OCI-LY1 (cell line): ENCODE data around the gene CHN1.

ENCODE experiments used
- H2AFZ ChIP-seq: fragments of 200-600 bp; sonication (generic), shearing (Covaris generic); 2 replicates; pipeline ENCODE4 v1.6.0; 2014; ENCODE audit warnings: antibody characterized with exemption, mild to moderate bottlenecking, low read length
- H3F3A ChIP-seq: fragments of 200-600 bp; sonication (generic), shearing (Covaris generic); 2 replicates; pipeline ENCODE4 v1.6.0; 2014; ENCODE audit warnings: mild to moderate bottlenecking, antibody characterized with exemption, low read length, moderate library complexity; ENCODE audit not compliant: insufficient read depth
- H3K27ac ChIP-seq: fragments of 200-600 bp; sonication (generic); 2 replicates; pipeline ENCODE4 v1.5.1; 2014; ENCODE audit warnings: low read length, mixed run types, mild to moderate bottlenecking, low read depth; ENCODE audit not compliant: poor library complexity, severe bottlenecking
- H3K27me3 ChIP-seq: fragments of 200-600 bp; sonication (generic); 2 replicates; pipeline ENCODE4 v1.6.0; 2014; ENCODE audit warnings: antibody characterized with exemption, mild to moderate bottlenecking, low read length, moderate library complexity; ENCODE audit not compliant: insufficient read depth
- H3K36me3 ChIP-seq: fragments of 200-600 bp; sonication (generic); 2 replicates; pipeline ENCODE4 v1.6.1; 2014; ENCODE audit warnings: mild to moderate bottlenecking, antibody characterized with exemption, low read length, moderate library complexity, mixed read lengths; ENCODE audit not compliant: insufficient read depth
- H3K4me1 ChIP-seq: fragments of 200-600 bp; sonication (generic); 2 replicates; pipeline ENCODE4 v1.5.1; 2014; ENCODE audit warnings: mild to moderate bottlenecking, low read length, moderate library complexity; ENCODE audit not compliant: insufficient read depth, severe bottlenecking
- H3K4me2 ChIP-seq: fragments of 200-600 bp; sonication (generic), shearing (Covaris generic); 2 replicates; pipeline ENCODE4 v1.6.1; 2014; ENCODE audit warnings: low read length
- H3K4me3 ChIP-seq: fragments of 200-600 bp; sonication (generic); 2 replicates; pipeline ENCODE4 v1.5.1; 2014; ENCODE audit warnings: low read length, low read depth, mild to moderate bottlenecking, mixed read lengths; ENCODE audit not compliant: poor library complexity, severe bottlenecking
- H3K79me2 ChIP-seq: fragments of 200-600 bp; shearing (Covaris generic); 2 replicates; pipeline ENCODE4 v1.6.1; 2016; ENCODE audit warnings: mixed run types, low read length, mixed read lengths; ENCODE audit not compliant: insufficient read depth
- H3K9ac ChIP-seq: fragments of 200-600 bp; sonication (generic), shearing (Covaris generic); 2 replicates; pipeline ENCODE4 v1.6.1; 2014; ENCODE audit warnings: mild to moderate bottlenecking, low read length, mixed read lengths
- H3K9me2 ChIP-seq: fragments of 200-600 bp; sonication (generic), shearing (Covaris generic); 2 replicates; pipeline ENCODE4 v1.6.1; 2014; ENCODE audit warnings: low read depth, mild to moderate bottlenecking, low read length, mixed read lengths
- H3K9me3 ChIP-seq: fragments of 200-600 bp; shearing (Covaris generic); 2 replicates; pipeline ENCODE4 v1.6.1; 2014; ENCODE audit warnings: low read length, mixed read lengths
- H4K20me1 ChIP-seq: fragments of 200-600 bp; sonication (generic), shearing (Covaris generic); 2 replicates; pipeline ENCODE4 v1.6.0; 2016; ENCODE audit warnings: mild to moderate bottlenecking, low read length; ENCODE audit not compliant: insufficient read depth
- EZH2 ChIP-seq: fragments of 200-600 bp; sonication (generic), shearing (Covaris generic); IDR thresholded peaks from 2 replicates; pipeline ENCODE4 v1.8.0; 2017; ENCODE audit warnings: borderline replicate concordance, mixed run types, mild to moderate bottlenecking, antibody characterized with exemption, low read length, moderate library complexity, mixed read lengths
- TF ChIP-seq, protein P1 (sequence below): fragments of 200-600 bp; sonication (generic), shearing (Covaris generic); IDR thresholded peaks from 2 replicates; pipeline ENCODE4 v1.5.1; 2017; ENCODE audit warnings: mild to moderate bottlenecking, antibody characterized with exemption, low read length, moderate library complexity, mixed read lengths

CHN1 gene, protein sequence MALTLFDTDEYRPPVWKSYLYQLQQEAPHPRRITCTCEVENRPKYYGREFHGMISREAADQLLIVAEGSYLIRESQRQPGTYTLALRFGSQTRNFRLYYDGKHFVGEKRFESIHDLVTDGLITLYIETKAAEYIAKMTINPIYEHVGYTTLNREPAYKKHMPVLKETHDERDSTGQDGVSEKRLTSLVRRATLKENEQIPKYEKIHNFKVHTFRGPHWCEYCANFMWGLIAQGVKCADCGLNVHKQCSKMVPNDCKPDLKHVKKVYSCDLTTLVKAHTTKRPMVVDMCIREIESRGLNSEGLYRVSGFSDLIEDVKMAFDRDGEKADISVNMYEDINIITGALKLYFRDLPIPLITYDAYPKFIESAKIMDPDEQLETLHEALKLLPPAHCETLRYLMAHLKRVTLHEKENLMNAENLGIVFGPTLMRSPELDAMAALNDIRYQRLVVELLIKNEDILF

GRCh38 chr2:175004980-175005732 is at the start of gene CHN1:
TSS of gene CHN1 (minus strand) at chr2:175005381. CDS start at chr2:175004912, 469 bp downstream.
- H3K27ac ChIP-seq = no peak within 1 kb of the TSS
- H3K9me2 ChIP-seq = no peaks in the 10 kb centered on the region
- H3K4me1 ChIP-seq = peaks cover 3% of the 10 kb centered on the region

GRCh38 chr2:175054340-175054739 is 49.2 kb upstream of the CHN1 start:
- Histone ChIP-seq H3K27ac (no peak overlapping the region), H4K20me1 (no peaks in the 10 kb centered on the region), H3K9me3 (no peaks in the 10 kb centered on the region), H3K27me3 (no peaks in the 10 kb centered on the region), H3K4me2 (no peak overlapping the region), H3K9me2 (no peaks in the 10 kb centered on the region), H3K4me3 (no peak overlapping the region), H3K79me2 (no peaks in the 10 kb centered on the region), H3K36me3 (0 out of 2 replicates have a peak, but pooled peaks cover 4% of the 10 kb centered on the region), H3F3A (no peaks in the 10 kb centered on the region), H3K9ac (no peak overlapping the region), H2AFZ (no peak overlapping the region), H3K4me1 (no peaks in the 10 kb centered on the region)
- TF ChIP-seq, protein P1, sequence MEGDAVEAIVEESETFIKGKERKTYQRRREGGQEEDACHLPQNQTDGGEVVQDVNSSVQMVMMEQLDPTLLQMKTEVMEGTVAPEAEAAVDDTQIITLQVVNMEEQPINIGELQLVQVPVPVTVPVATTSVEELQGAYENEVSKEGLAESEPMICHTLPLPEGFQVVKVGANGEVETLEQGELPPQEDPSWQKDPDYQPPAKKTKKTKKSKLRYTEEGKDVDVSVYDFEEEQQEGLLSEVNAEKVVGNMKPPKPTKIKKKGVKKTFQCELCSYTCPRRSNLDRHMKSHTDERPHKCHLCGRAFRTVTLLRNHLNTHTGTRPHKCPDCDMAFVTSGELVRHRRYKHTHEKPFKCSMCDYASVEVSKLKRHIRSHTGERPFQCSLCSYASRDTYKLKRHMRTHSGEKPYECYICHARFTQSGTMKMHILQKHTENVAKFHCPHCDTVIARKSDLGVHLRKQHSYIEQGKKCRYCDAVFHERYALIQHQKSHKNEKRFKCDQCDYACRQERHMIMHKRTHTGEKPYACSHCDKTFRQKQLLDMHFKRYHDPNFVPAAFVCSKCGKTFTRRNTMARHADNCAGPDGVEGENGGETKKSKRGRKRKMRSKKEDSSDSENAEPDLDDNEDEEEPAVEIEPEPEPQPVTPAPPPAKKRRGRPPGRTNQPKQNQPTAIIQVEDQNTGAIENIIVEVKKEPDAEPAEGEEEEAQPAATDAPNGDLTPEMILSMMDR = no peak
- no peak for TF ChIP-seq EZH2

More at GRCh38 chr2:175004980-175005732, at the start of gene CHN1:
- Histone ChIP-seq H3F3A (no peaks in the 10 kb centered on the region), H3K36me3 (no peaks in the 10 kb centered on the region), H3K27me3 (no peaks in the 10 kb centered on the region), H3K79me2 (no peaks in the 10 kb centered on the region), H2AFZ (no peak within 1 kb of the TSS), H4K20me1 (no peaks in the 10 kb centered on the region), H3K4me3 (peak within 1 kb of the TSS; percentile 62), H3K9ac (no peak within 1 kb of the TSS; the same call in 1 of the 2 replicates), H3K9me3 (no peaks in the 10 kb centered on the region), H3K4me2 (peak within 1 kb of the TSS; percentile 76)
- no peak for TF ChIP-seq EZH2
- TF ChIP-seq, protein P1 = no peak; the same call in 1 of the 2 replicates

DNA sequence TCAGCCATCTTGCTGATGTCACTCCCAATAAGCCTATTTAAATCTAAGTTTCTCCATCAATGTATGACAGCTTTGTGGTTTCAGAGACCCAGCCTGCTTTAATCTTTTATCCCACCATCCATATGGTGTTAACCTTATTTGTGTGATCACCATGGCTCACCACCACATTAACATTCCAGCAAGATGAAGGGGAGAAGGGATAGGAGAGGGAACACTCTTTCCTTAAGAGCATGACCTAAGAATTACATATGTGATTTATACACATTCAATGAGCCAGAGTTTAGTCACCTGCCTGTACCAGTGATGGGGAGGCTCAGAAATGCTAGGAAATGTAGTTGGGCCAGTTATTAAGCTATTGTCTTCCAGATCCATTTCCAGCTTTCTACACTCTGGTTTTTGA is 44.5 kb upstream of the CHN1 start:
- Histone ChIP-seq H2AFZ (no peak overlapping the region), H3K4me1 (no peaks in the 10 kb centered on the region), H3F3A (no peaks in the 10 kb centered on the region), H3K4me3 (no peak overlapping the region), H3K9me3 (no peaks in the 10 kb centered on the region), H3K79me2 (no peaks in the 10 kb centered on the region), H3K27me3 (no peaks in the 10 kb centered on the region), H3K4me2 (no peak overlapping the region), H3K27ac (no peak overlapping the region), H4K20me1 (no peaks in the 10 kb centered on the region), H3K9me2 (no peaks in the 10 kb centered on the region), H3K9ac (no peak overlapping the region), H3K36me3 (no peaks in the 10 kb centered on the region)
- TF ChIP-seq, protein P1 = no peak
- TF ChIP-seq EZH2 = no peak
